Neural progenitor cell (in vitro differentiated cells): ENCODE measurements around the gene ZRANB3. TPM values are rescaled to one million over a fixed set of nuclear protein-coding genes. Genes with fewer than 3 reads are reported as not detected.

Experiments
- DNase-seq: peaks from one replicate; pipeline ENCODE4 v3.0.0-alpha.2; 2016; ENCODE audit warnings: low spot score
- H2AFZ ChIP-seq: fragments of 200-600 bp; sonication (generic); replicated peaks from 2 replicates; pipeline ENCODE4 v1.6.1; 2016; ENCODE audit warnings: antibody characterized with exemption
- H3F3A ChIP-seq: fragments of 200-600 bp; sonication (generic); 2 replicates; pipeline ENCODE4 v1.6.1; 2016; ENCODE audit warnings: antibody characterized with exemption, low read depth
- H3K27ac ChIP-seq: fragments of 200-600 bp; sonication (generic); 2 replicates; pipeline ENCODE4 v1.5.1; 2016; ENCODE audit warnings: mild to moderate bottlenecking
- H3K27me3 ChIP-seq: fragments of 200-600 bp; sonication (generic); 2 replicates; pipeline ENCODE4 v1.6.1; 2016; ENCODE audit warnings: mild to moderate bottlenecking, moderate library complexity
- H3K36me3 ChIP-seq: fragments of 200-600 bp; sonication (generic); 2 replicates; pipeline ENCODE4 v1.5.1; 2016
- H3K4me1 ChIP-seq: fragments of 200-600 bp; sonication (generic); 2 replicates; pipeline ENCODE4 v1.6.1; 2016; ENCODE audit warnings: mixed run types
- H3K4me2 ChIP-seq: fragments of 200-600 bp; sonication (generic); 2 replicates; pipeline ENCODE4 v1.6.1; 2016
- H3K4me3 ChIP-seq: fragments of 200-600 bp; sonication (generic); 2 replicates; pipeline ENCODE4 v1.5.1; 2016
- H3K79me2 ChIP-seq: fragments of 200-600 bp; sonication (generic); 2 replicates; pipeline ENCODE4 v1.6.1; 2016; ENCODE audit warnings: low read depth
- H3K9ac ChIP-seq: fragments of 200-600 bp; sonication (generic); 2 replicates; pipeline ENCODE4 v1.6.1; 2016
- H3K9me3 ChIP-seq: fragments of 200-600 bp; sonication (generic); 2 replicates; pipeline ENCODE4 v1.5.1; 2016; ENCODE audit warnings: low read depth
- H4K20me1 ChIP-seq: fragments of 200-600 bp; sonication (generic); 2 replicates; pipeline ENCODE4 v1.6.1; 2016; ENCODE audit warnings: low read depth
- H3K27ac Mint-ChIP-seq: 3 replicates; pipeline ENCODE4 v1.8.0; 2021; ENCODE audit warnings: mixed read lengths
- H3K27me3 Mint-ChIP-seq: 2 replicates; pipeline ENCODE4 v1.8.0; 2022; ENCODE audit warnings: low read depth, mild to moderate bottlenecking, inconsistent platforms, moderate library complexity, mixed read lengths; ENCODE audit not compliant: insufficient read depth
- H3K36me3 Mint-ChIP-seq: 3 replicates; pipeline ENCODE4 v1.8.0; 2021; ENCODE audit warnings: mixed read lengths
- H3K4me1 Mint-ChIP-seq: 3 replicates; pipeline ENCODE4 v1.8.0; 2021; ENCODE audit warnings: mixed read lengths
- H3K4me3 Mint-ChIP-seq: 3 replicates; pipeline ENCODE4 v1.8.0; 2021; ENCODE audit warnings: mild to moderate bottlenecking, moderate library complexity, mixed read lengths
- H3K9me3 Mint-ChIP-seq: 3 replicates; pipeline ENCODE4 v1.8.0; 2020; ENCODE audit warnings: mixed read lengths
- CTCF ChIP-seq: fragments of 200-600 bp; sonication (generic); IDR thresholded peaks from 2 replicates; pipeline ENCODE4 v1.5.1; 2017; ENCODE audit warnings: antibody characterized with exemption, mild to moderate bottlenecking
- EZH2 ChIP-seq: fragments of 200-600 bp; sonication (generic); IDR thresholded peaks from 2 replicates; pipeline ENCODE4 v1.6.1; 2017; ENCODE audit warnings: antibody characterized with exemption, mild to moderate bottlenecking, moderate library complexity
- EZH2phosphoT487 ChIP-seq: fragments of 200-600 bp; sonication (generic); IDR thresholded peaks from 2 replicates; pipeline ENCODE4 v1.6.1; 2017; ENCODE audit warnings: antibody characterized with exemption
- total RNA-seq: library from RNA; depleted of rRNA; stranded (reverse); fragments of >200 nt; gene quantifications from 2 replicates; pipeline ENCODE4 v1.2.3, GENCODE V29; 2015; ENCODE audit warnings: low replicate concordance

ZRANB3 gene
- total RNA-seq, 1 donor from 2014 or later = 35.9 TPM

DNA sequence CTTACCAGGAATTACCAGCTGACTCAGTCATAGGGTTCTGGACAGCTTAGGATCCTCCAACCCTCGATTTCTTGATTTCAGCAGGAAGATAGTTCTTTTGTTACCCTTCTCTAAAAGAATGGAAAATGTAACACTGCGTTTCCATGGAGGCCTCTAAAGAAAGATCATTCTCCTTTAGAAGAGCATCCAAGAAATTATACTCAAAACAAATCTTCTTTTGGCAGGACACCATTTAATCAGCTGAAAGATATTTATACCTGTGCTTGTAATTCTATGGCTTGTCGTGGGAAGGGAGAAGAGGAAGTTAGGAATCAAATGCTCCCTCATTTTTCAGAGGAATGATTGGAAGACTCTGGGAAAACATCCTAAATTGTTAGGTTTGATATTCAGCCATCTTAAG, 348.4 kb downstream of the ZRANB3 start:
- no peak overlapping the region for H3K4me3 Mint-ChIP-seq
- H3K27me3 Mint-ChIP-seq = no peaks in the 10 kb centered on the region
- H2AFZ ChIP-seq = no peak overlapping the region
- no peak for TF ChIP-seq CTCF
- no peak for TF ChIP-seq EZH2
- TF ChIP-seq EZH2phosphoT487 = no peak
- peaks cover 14% of the 10 kb centered on the region for H3K4me1 ChIP-seq
- no peak overlapping the region for H3K9ac ChIP-seq
- peaks cover 11% of the 10 kb centered on the region for H3K36me3 Mint-ChIP-seq
- no peaks in the 10 kb centered on the region for H3K9me3 ChIP-seq
- H3K27ac Mint-ChIP-seq = no peak overlapping the region
- no peaks in the 10 kb centered on the region for H4K20me1 ChIP-seq
- no peaks in the 10 kb centered on the region for H3K27me3 ChIP-seq
- H3K4me1 Mint-ChIP-seq = peaks cover 17% of the 10 kb centered on the region
- no peaks in the 10 kb centered on the region for H3K36me3 ChIP-seq
- H3K27ac ChIP-seq = peak overlapping the region; percentile 66
- no peak overlapping the region for H3K4me3 ChIP-seq
- peaks cover 4% of the 10 kb centered on the region for H3K9me3 Mint-ChIP-seq
- DNase-seq = no peak
- no peaks in the 10 kb centered on the region for H3K79me2 ChIP-seq
- peaks cover 13% of the 10 kb centered on the region for H3F3A ChIP-seq
- peak overlapping the region; percentile 10 for H3K4me2 ChIP-seq

DNA sequence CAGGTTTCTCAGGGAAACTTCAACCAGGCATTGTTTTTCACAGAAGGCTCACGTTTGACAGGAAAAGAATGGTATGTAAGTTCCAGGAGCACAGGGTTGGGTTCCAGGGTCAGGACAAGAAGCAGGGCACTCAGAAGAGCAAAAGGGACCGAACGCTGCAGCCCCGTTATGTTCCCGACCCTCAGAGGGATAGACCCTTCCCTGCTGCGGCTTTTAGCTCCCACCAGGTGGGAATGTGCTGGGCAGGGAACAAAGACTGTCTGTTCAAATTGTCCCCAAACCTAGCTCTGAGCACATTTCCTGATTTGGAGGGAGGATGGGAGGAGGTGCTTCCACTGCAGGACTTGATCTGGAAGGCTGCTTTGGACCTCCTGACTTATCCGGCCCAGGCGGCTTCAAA, 348.8 kb downstream of the ZRANB3 start:
- Histone ChIP-seq H3K27ac (peak overlapping the region; percentile 66), H3K4me1 (peaks cover 14% of the 10 kb centered on the region), H3K36me3 (no peaks in the 10 kb centered on the region), H4K20me1 (no peaks in the 10 kb centered on the region), H3K79me2 (no peaks in the 10 kb centered on the region), H3K27me3 (no peaks in the 10 kb centered on the region), H3K4me2 (peak overlapping the region; percentile 10), H3F3A (peaks cover 13% of the 10 kb centered on the region), H3K9me3 (peaks cover under 1% of the 10 kb centered on the region), H2AFZ (no peak overlapping the region), H3K9ac (no peak overlapping the region), H3K4me3 (no peak overlapping the region)
- peaks cover 6% of the 10 kb centered on the region for H3K9me3 Mint-ChIP-seq
- peaks cover 17% of the 10 kb centered on the region for H3K4me1 Mint-ChIP-seq
- no peak overlapping the region for H3K4me3 Mint-ChIP-seq
- no peaks in the 10 kb centered on the region for H3K27me3 Mint-ChIP-seq
- TF ChIP-seq CTCF (no peak), EZH2 (no peak), EZH2phosphoT487 (no peak)
- H3K36me3 Mint-ChIP-seq = peaks cover 13% of the 10 kb centered on the region
- peak overlapping the region; percentile 2 for H3K27ac Mint-ChIP-seq
- DNase-seq = peak; percentile 27

GRCh38 chr2:135179689-135180088, 351.3 kb downstream of the ZRANB3 start:
- Histone ChIP-seq H3K36me3 (no peaks in the 10 kb centered on the region), H4K20me1 (no peaks in the 10 kb centered on the region), H3K4me2 (no peak overlapping the region), H3K4me1 (peaks cover 14% of the 10 kb centered on the region), H3K27me3 (no peaks in the 10 kb centered on the region), H2AFZ (no peak overlapping the region), H3K4me3 (no peak overlapping the region), H3K27ac (no peak overlapping the region), H3K9ac (no peak overlapping the region), H3K9me3 (peaks cover 4% of the 10 kb centered on the region), H3K79me2 (no peaks in the 10 kb centered on the region), H3F3A (peaks cover 13% of the 10 kb centered on the region)
- no peaks in the 10 kb centered on the region for H3K27me3 Mint-ChIP-seq
- TF ChIP-seq EZH2 (no peak), CTCF (no peak), EZH2phosphoT487 (no peak)
- H3K36me3 Mint-ChIP-seq = peaks cover 31% of the 10 kb centered on the region
- no peak for DNase-seq
- H3K4me3 Mint-ChIP-seq = no peak overlapping the region
- peaks cover 17% of the 10 kb centered on the region for H3K9me3 Mint-ChIP-seq
- peaks cover 17% of the 10 kb centered on the region for H3K4me1 Mint-ChIP-seq
- H3K27ac Mint-ChIP-seq = no peak overlapping the region
